AG04449 (cell line): ENCODE measurements around the gene SLC38A5.

Source experiments
- CTCF ChIA-PET: fragments of 350-600 bp; formaldehyde crosslinking; extraction: SDS; loops from one replicate; lab custom pipeline; 2021; ENCODE audit warnings: antibody characterized with exemption; lab: Yijun Ruan, JAX
- POLR2A ChIA-PET: fragments of 400-600, 350-600 bp; formaldehyde crosslinking; extraction: SDS; loops from one replicate; lab custom pipeline; 2020; ENCODE audit warnings: antibody characterized with exemption, inconsistent platforms; lab: Yijun Ruan, JAX
- DNase-seq: peaks from one replicate; pipeline ENCODE4 v3.0.0-alpha.2; 2010; ENCODE audit warnings: low read depth, low spot score
- H3K4me3 ChIP-seq: 2 replicates; pipeline ENCODE4 v1.5.1; 2011; ENCODE audit warnings: low read depth, mild to moderate bottlenecking, control low read depth, low read length
- TF ChIP-seq, protein P1 (sequence below): IDR thresholded peaks from one replicate; pipeline ENCODE4 v1.5.1; 2011; ENCODE audit warnings: mild to moderate bottlenecking, moderate library complexity, low read length, control low read depth, inconsistent platforms; ENCODE audit not compliant: insufficient read depth; ENCODE audit errors: missing control alignments

SLC38A5 gene

DNA sequence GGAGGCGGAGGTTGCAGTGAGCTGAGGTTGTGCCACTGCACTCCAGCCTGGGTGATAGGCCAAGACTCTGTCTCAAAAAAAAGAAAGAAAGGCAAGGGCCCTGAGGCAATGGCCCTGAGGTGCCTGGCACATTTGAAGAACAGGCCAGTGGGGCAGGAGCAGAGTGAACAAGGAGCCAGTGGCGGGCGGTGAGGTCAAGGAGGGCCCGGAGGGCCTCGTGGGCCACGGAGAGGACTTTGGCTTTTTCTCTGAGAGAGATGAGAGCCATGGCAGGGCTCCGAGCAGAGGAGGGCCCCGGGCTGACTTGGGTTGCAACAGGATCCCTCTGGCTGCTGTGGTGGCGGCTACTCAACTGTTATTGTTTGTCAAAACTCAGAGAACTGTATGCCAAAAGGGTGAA, 19.2 kb upstream of the SLC38A5 start:
- POLR2A ChIA-PET, result no interaction called here
- CTCF ChIA-PET, result interaction anchor here (0.7 kb wide), 1 partner anchor 22 kb away, joined by 3 read pairs; no protein-coding TSS in a partner anchor
- DNase-seq, result no peak
- H3K4me3 ChIP-seq, result no peak overlapping the region
- TF ChIP-seq, protein P1, sequence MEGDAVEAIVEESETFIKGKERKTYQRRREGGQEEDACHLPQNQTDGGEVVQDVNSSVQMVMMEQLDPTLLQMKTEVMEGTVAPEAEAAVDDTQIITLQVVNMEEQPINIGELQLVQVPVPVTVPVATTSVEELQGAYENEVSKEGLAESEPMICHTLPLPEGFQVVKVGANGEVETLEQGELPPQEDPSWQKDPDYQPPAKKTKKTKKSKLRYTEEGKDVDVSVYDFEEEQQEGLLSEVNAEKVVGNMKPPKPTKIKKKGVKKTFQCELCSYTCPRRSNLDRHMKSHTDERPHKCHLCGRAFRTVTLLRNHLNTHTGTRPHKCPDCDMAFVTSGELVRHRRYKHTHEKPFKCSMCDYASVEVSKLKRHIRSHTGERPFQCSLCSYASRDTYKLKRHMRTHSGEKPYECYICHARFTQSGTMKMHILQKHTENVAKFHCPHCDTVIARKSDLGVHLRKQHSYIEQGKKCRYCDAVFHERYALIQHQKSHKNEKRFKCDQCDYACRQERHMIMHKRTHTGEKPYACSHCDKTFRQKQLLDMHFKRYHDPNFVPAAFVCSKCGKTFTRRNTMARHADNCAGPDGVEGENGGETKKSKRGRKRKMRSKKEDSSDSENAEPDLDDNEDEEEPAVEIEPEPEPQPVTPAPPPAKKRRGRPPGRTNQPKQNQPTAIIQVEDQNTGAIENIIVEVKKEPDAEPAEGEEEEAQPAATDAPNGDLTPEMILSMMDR, result no peak

DNA sequence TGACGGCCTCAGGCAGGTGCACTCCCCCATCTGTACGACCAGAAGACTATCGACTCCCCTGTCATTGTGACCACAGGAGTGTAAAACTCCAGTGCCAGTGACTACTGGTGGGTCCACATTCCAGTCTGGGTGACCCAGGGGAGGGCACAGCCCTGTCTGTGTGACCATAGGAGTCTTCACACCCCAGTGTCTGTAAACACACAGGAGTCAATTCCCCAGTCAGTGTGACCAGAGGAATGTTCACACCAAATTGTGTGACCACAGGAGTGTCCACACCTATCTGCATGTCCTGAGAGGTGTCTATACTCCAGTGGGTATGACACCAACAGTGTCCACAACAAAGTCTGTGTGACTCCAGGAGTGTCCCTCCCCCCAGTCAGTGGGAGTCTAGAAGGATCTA, 18.0 kb upstream of the SLC38A5 start:
- TF ChIP-seq, protein P1, result no peak
- POLR2A ChIA-PET, result no interaction called here
- H3K4me3 ChIP-seq, result no peak overlapping the region
- CTCF ChIA-PET, result no interaction called here
- no peak for DNase-seq

DNA sequence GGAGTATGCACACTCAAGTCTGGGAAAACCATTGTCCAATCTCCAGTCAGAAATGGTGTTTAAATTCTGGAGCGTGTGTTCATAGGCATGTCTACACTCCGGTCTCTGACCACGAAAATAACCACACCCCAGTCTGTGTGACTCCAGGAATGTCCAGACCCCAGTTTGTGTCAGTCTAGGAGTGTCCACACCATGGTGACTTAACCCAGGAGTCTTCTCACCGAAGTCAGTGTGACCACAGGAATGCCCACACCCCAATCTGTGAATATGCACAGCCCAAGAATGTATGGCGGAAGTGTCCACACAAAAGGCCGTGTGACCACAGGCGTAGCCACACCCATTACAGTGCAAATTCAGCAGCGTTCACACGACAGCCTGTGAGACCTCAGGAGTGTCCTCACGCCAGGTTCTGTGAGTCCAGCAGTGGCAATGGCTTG, 17.3 kb upstream of the SLC38A5 start:
- TF ChIP-seq, protein P1, result no peak
- no peak overlapping the region for H3K4me3 ChIP-seq
- DNase-seq, result peak; percentile 85
- ChIA-PET POLR2A (interaction anchor here (1.2 kb wide), 1 partner anchor 13 kb away, joined by 5 read pairs; no protein-coding TSS in a partner anchor), CTCF (no interaction called here)

DNA sequence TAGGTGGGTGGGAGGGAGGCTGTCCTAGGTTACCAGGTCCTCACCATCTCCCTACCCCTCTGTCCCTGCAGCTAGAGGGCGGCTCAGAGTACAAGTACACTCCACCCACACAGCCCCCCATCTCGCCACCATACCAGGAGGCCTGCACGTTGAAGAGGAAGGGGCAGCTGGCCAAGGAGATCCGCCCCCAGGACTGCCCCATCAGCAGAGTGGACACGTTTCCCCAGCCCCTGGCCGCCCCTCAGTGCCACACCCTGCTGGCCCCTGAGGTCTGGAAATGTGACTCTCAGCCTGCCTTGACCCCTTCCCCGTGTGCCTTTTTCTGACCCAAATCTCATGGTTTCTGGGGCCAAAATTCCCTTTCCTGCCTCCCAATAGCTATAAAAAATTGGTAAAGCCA, 12.5 kb upstream of the SLC38A5 start:
- TF ChIP-seq, protein P1, result no peak
- CTCF ChIA-PET, result no interaction called here
- DNase-seq, result no peak
- H3K4me3 ChIP-seq, result no peak overlapping the region
- POLR2A ChIA-PET, result no interaction called here

DNA sequence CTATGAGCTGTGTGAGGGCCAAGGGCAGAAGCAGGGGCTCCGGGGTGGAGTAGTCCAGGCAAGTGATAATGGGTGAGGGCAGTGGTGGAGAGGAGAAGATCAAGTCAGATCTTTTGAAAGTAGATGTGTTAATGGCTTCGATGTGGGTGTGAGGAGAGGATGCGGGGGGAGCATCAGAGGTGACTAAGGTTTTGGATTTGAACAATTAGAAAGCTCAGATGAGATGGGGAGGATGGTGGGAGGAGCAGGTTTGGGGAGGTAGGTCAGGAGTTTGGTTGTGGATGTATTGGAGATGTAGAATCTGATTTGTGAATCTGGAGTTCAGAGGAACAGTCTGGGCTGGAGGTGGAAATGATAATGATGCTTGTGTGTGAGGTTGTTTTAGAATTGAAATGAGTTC, 10.5 kb upstream of the SLC38A5 start:
- no peak for DNase-seq
- no peak overlapping the region for H3K4me3 ChIP-seq
- CTCF ChIA-PET, result interaction anchor here (1.2 kb wide), 1 partner anchor 10 kb away, joined by 3 read pairs; no protein-coding TSS in a partner anchor
- POLR2A ChIA-PET, result no interaction called here
- TF ChIP-seq, protein P1, result no peak

DNA sequence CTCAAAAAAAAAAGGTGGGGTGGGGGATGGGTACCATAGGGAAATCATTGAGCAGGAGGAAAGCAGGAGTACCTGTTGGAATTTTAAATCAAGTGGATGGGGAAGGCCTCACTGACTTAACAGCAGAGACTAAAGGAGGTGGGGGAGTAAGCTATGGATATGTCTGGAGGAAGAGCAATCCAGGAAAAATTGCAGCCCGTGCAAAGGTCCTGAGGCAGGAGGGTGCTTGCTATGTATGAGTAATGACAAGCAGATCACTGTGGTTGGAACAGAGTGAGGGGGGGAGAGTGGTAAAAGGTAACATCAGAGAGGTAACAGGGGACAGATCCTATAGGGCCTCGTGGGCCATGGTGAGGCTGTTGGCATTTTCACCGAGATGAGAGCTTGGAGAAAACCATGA, 10.1 kb upstream of the SLC38A5 start:
- TF ChIP-seq, protein P1, result no peak
- POLR2A ChIA-PET, result no interaction called here
- CTCF ChIA-PET, result interaction anchor here (1.2 kb wide), 1 partner anchor 10 kb away, joined by 3 read pairs; no protein-coding TSS in a partner anchor
- no peak overlapping the region for H3K4me3 ChIP-seq
- DNase-seq, result no peak
